MM.1S (cell line): ENCODE results near the gene ADAMTS4.

ENCODE experiments used
- DNase-seq: peaks from one replicate; pipeline ENCODE4 v3.0.0-alpha.2; 2015
- H2AFZ ChIP-seq: fragments of 300-600 bp; sonication (generic); 2 replicates; pipeline ENCODE4 v1.6.0; 2016; ENCODE audit warnings: antibody characterized with exemption, low read length
- H3F3A ChIP-seq: fragments of 300-600 bp; sonication (generic); 2 replicates; pipeline ENCODE4 v1.6.1; 2016; ENCODE audit warnings: mild to moderate bottlenecking, antibody characterized with exemption, low read length, moderate library complexity, mixed read lengths; ENCODE audit not compliant: insufficient read depth
- H3K27ac ChIP-seq: fragments of 300-600 bp; sonication (generic); 2 replicates; pipeline ENCODE4 v1.5.1; 2016; ENCODE audit warnings: mild to moderate bottlenecking, low read length
- H3K27me3 ChIP-seq: fragments of 300-600 bp; sonication (generic); replicated peaks from 2 replicates; pipeline ENCODE4 v1.6.0; 2016; ENCODE audit warnings: low read length; ENCODE audit not compliant: insufficient read depth
- H3K36me3 ChIP-seq: fragments of 300-600 bp; sonication (generic); replicated peaks from 2 replicates; pipeline ENCODE4 v1.6.1; 2016; ENCODE audit warnings: mild to moderate bottlenecking, low read length, mixed read lengths; ENCODE audit not compliant: insufficient read depth
- H3K4me1 ChIP-seq: fragments of 300-600 bp; sonication (generic); 2 replicates; pipeline ENCODE4 v1.6.1; 2016; ENCODE audit warnings: low read length, mixed read lengths
- H3K4me2 ChIP-seq: fragments of 300-600 bp; sonication (generic); 2 replicates; pipeline ENCODE4 v1.6.0; 2016; ENCODE audit warnings: low read depth, low read length
- H3K4me3 ChIP-seq: fragments of 300-600 bp; sonication (generic); 2 replicates; pipeline ENCODE4 v1.5.1; 2016; ENCODE audit warnings: low read length, mixed read lengths
- H3K79me2 ChIP-seq: fragments of 300-600 bp; sonication (generic); 2 replicates; pipeline ENCODE4 v1.6.1; 2016; ENCODE audit warnings: mixed run types, low read length, mixed read lengths
- H3K9ac ChIP-seq: fragments of 300-600 bp; sonication (generic); 2 replicates; pipeline ENCODE4 v1.6.1; 2016; ENCODE audit warnings: low read length, mixed read lengths
- H3K9me2 ChIP-seq: fragments of 300-600 bp; sonication (generic); replicated peaks from 2 replicates; pipeline ENCODE4 v1.6.1; 2016; ENCODE audit warnings: mild to moderate bottlenecking, low read length, mixed read lengths; ENCODE audit not compliant: insufficient read depth
- H3K9me3 ChIP-seq: fragments of 300-600 bp; sonication (generic); replicated peaks from 2 replicates; pipeline ENCODE4 v1.6.1; 2016; ENCODE audit warnings: mild to moderate bottlenecking, low read length, mixed read lengths; ENCODE audit not compliant: insufficient read depth
- H4K20me1 ChIP-seq: fragments of 300-600 bp; sonication (generic); 2 replicates; pipeline ENCODE4 v1.6.1; 2016; ENCODE audit warnings: mild to moderate bottlenecking, low read length, moderate library complexity, mixed read lengths; ENCODE audit not compliant: insufficient read depth
- EZH2 ChIP-seq: fragments of 300-600 bp; sonication (generic); optimal IDR thresholded peaks from 2 replicates; pipeline ENCODE3; 2017; ENCODE audit warnings: low read depth, mild to moderate bottlenecking, antibody characterized with exemption, low read length, mixed read lengths
- EZH2phosphoT487 ChIP-seq: fragments of 300-600 bp; sonication (generic); IDR thresholded peaks from 2 replicates; pipeline ENCODE4 v1.6.1; 2018; ENCODE audit warnings: antibody characterized with exemption, low read length
- TF ChIP-seq, protein P1 (sequence below): fragments of 300-600 bp; sonication (generic); IDR thresholded peaks from 2 replicates; pipeline ENCODE4 v1.5.1; 2016; ENCODE audit warnings: antibody characterized with exemption, low read length, mixed read lengths

The ADAMTS4 gene

DNA sequence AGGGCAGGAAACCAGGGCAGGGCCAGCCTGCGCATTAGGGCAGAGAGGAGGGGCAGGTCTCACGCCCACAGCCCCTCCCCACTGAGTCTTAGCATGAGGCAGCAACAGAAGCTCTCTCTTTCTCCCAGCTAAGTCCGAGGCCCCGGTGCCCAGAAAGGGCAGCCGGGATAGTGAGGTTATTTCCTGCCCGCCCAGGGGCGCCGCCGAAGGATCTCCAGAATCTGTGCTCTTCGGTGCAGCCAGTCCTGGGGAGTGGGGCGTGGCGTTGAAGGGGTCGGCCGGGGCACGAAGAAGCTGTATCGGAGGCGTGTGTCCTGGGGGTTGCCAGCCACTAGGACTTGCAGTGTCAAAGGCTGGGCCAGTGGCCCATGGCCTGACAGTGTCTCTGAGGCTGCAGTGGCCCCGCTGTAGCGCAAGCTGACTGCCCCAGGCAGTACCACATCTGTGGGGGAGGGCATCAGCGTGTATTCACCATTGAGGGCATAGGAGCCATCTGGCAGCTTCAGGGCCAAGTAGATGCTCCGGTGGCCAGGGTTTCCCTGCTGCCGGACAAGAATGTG lies 7.8 kb downstream of the ADAMTS4 start:
- DNase-seq = no peak
- Histone ChIP-seq H3K9me2 (no peaks in the 10 kb centered on the region), H3K79me2 (no peaks in the 10 kb centered on the region), H3K4me3 (no peak overlapping the region), H3K4me2 (no peak overlapping the region), H3K36me3 (no peaks in the 10 kb centered on the region), H3K27me3 (no peaks in the 10 kb centered on the region), H3K9ac (no peak overlapping the region), H3F3A (peaks cover 15% of the 10 kb centered on the region), H3K9me3 (no peaks in the 10 kb centered on the region), H2AFZ (no peak overlapping the region), H3K4me1 (peaks cover 30% of the 10 kb centered on the region), H3K27ac (no peak overlapping the region), H4K20me1 (no peaks in the 10 kb centered on the region)
- TF ChIP-seq EZH2 (no peak), EZH2phosphoT487 (no peak)
- TF ChIP-seq, protein P1, sequence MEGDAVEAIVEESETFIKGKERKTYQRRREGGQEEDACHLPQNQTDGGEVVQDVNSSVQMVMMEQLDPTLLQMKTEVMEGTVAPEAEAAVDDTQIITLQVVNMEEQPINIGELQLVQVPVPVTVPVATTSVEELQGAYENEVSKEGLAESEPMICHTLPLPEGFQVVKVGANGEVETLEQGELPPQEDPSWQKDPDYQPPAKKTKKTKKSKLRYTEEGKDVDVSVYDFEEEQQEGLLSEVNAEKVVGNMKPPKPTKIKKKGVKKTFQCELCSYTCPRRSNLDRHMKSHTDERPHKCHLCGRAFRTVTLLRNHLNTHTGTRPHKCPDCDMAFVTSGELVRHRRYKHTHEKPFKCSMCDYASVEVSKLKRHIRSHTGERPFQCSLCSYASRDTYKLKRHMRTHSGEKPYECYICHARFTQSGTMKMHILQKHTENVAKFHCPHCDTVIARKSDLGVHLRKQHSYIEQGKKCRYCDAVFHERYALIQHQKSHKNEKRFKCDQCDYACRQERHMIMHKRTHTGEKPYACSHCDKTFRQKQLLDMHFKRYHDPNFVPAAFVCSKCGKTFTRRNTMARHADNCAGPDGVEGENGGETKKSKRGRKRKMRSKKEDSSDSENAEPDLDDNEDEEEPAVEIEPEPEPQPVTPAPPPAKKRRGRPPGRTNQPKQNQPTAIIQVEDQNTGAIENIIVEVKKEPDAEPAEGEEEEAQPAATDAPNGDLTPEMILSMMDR = no peak

- DNase-seq = no peak
- Histone ChIP-seq H3K9me3 (no peaks in the 10 kb centered on the region), H3K4me3 (no peak overlapping the region), H3K79me2 (no peaks in the 10 kb centered on the region; the same call in 1 of the 2 replicates), H3F3A (peaks cover 26% of the 10 kb centered on the region), H2AFZ (no peak overlapping the region), H3K4me2 (no peak overlapping the region), H3K9me2 (no peaks in the 10 kb centered on the region), H3K27ac (no peak overlapping the region), H3K36me3 (no peaks in the 10 kb centered on the region), H4K20me1 (no peaks in the 10 kb centered on the region), H3K4me1 (peaks cover 34% of the 10 kb centered on the region), H3K9ac (no peak overlapping the region), H3K27me3 (no peaks in the 10 kb centered on the region)
- TF ChIP-seq EZH2 (no peak), EZH2phosphoT487 (no peak)
- TF ChIP-seq, protein P1 = no peak
Measured at GRCh38 chr1:161189036-161189435, 9.8 kb downstream of the ADAMTS4 start.

- no peaks in the 10 kb centered on the region for H3K9me3 ChIP-seq
- TF ChIP-seq EZH2 (no peak), EZH2phosphoT487 (no peak)
- TF ChIP-seq, protein P1 = no peak
- peaks cover 30% of the 10 kb centered on the region for H3F3A ChIP-seq
- no peak overlapping the region for H3K9ac ChIP-seq
- no peaks in the 10 kb centered on the region for H3K27me3 ChIP-seq
- peaks cover 40% of the 10 kb centered on the region for H3K4me1 ChIP-seq
- H3K27ac ChIP-seq = no peak overlapping the region
- no peaks in the 10 kb centered on the region for H3K36me3 ChIP-seq
- no peaks in the 10 kb centered on the region for H3K9me2 ChIP-seq
- no peaks in the 10 kb centered on the region for H4K20me1 ChIP-seq
- DNase-seq = no peak
- H2AFZ ChIP-seq = no peak overlapping the region
- H3K4me2 ChIP-seq = no peak overlapping the region
- H3K4me3 ChIP-seq = no peak overlapping the region
- H3K79me2 ChIP-seq = no peaks in the 10 kb centered on the region; the same call in 1 of the 2 replicates
Measured at GRCh38 chr1:161188381-161188780, 10.5 kb downstream of the ADAMTS4 start.
